Skin of body (tissue), 2 donors: Measurements from ENCODE around the gene OR4K15. TPM values are rescaled to one million over a fixed set of nuclear protein-coding genes. Genes with fewer than 3 reads are reported as not detected.
"Not testable (repeated sequence)": the region's sequence is repeated elsewhere in the genome, so short reads cannot be mapped to it uniquely, and the experiment has no call there.

ENCODE experiments used
- DNase-seq: peaks from one replicate; lab custom pipeline; 2025; lab: John Stamatoyannopoulos, UW
- total RNA-seq: library from RNA; depleted of rRNA; stranded (reverse); fragments of >200 nt; gene quantifications from one replicate; pipeline ENCODE4 v1.2.3, GENCODE V29; 2014

The OR4K15 gene, protein sequence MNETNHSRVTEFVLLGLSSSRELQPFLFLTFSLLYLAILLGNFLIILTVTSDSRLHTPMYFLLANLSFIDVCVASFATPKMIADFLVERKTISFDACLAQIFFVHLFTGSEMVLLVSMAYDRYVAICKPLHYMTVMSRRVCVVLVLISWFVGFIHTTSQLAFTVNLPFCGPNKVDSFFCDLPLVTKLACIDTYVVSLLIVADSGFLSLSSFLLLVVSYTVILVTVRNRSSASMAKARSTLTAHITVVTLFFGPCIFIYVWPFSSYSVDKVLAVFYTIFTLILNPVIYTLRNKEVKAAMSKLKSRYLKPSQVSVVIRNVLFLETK
- total RNA-seq: not detected

DNA sequence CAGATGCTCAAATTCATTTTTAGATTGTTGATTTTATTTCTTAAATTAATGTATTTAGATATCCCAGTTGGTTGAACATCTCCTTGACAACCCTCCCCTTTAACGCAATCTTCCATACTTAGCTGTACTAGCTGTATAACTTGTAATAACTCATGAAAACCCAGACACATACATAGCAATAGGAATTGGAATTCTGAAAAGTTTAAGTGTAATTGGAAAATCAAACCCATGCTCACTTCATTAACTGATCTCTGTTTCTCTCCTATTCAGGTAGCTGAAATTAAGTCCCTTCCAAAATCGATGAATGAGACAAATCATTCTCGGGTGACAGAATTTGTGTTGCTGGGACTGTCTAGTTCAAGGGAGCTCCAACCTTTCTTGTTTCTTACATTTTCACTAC, at the start of gene OR4K15:
Gene OR4K15, plus strand, starts transcription at position 301 of the 400 bp plus-strand sequence. Its CDS starts 0 bp downstream, at position 301.
- DNase-seq: no peak

DNA sequence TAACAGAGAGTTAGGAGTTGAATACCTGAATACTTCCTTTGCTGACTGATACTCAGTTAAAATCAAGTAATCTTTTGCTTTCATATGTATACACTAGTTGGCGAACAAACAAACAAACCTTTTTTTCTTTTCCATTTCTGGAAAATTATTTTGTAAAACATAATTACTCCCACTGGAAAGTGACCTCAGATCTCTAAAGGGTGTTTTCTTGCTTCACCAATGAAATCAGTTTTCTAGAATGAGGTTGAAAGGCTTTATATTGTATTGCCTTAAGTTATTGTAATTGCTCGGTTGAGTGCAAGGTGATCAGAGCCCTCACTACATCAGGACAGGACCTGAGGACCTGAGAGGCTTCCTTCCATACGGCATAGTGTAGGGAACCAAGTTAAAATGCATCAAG, 44.8 kb upstream of the OR4K15 start, which contains the start of gene OR4K1:
Gene OR4K1, plus strand, starts transcription at position 301 of the 400 bp plus-strand sequence. CDS start 4,750 bp downstream, outside the sequence.
- DNase-seq: no peak

DNA sequence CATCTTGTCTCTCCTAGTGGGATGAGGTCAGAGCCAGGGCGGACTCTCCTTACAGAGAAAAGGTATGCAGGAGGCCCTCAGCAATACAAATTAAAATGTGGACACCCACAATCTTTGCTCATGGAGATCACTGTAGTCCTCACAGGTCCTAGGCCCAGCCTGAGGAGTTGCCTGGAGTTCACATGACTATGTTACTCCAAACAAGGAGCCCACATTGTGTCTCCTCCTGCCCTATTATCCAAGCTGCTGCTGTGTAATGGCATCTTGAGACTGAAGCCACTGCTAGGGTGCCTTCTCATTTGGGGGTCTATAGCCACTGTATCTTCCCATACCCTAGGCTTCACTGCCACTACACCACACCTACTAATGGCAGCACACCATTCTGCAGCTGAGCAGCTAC, 33.7 kb upstream of the OR4K15 start:
- no peak for DNase-seq

DNA sequence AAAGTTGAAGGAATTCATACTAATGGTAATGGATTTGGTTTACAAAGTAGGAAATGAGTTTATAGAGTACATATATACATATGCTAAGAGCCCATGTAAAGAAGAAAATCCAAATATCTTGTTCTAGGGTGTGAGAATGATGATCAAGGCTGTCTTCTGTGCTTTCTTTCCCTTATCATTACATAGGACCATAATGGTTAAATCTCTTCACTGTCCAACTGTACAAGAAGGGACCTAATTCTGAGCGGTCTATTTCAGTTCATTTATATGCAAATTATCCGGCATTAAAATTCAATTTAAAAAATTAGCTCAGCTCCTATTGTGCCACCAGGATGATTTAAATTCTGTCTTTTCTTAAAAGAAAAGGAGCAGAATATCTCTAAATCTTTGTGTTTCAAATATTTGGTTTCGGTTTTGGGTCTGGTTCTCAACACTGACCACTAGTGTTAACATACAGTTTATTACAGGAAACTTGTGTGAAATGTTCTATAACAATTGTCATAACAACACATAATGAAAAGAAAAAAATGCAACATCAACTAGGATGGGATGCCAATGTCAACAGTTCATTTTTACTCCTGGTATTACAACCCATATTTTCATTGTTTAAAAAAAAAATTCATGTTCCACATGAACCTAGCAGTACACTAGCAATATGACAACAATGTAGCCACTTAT, 27.8 kb upstream of the OR4K15 start:
- DNase-seq: no peak

DNA sequence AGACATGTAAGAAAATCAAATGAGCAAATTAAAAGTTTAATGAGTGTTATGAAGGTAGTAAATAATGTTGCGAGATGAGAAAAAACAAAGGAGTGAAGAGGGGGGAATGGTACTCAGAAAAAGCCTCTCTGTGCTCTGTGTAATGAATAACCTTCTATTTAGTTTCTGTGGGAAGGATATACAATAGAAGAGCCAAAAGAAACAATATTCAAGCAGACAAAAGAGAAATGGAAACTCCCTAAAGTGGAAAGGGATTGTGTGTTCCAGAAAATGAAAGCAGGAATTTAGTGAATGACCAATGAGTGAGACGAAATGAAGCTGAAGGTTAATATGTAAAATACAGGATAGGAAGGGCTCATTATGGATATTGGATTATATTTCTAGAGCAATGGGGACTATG, 26.2 kb upstream of the OR4K15 start:
- DNase-seq: no peak

DNA sequence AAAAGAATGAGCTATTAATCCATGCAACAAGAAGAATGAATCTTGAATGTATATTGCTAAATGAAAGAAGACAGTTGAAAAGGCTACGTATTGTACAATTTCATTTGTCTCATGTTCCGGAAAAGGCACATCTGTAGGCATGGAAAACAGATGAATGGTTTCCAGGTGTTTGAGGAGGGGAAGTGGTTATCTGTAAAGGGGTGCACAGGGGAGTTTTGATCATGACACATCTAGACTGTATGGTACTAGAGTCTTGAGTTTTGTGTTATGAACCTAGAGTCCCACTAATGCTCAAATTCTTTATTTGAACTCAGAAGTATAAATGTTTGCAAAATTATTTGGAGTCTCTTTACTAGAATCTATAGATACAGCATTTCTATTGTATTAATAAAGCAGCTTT, 5.7 kb upstream of the OR4K15 start:
- DNase-seq: not testable (repeated sequence)

DNA sequence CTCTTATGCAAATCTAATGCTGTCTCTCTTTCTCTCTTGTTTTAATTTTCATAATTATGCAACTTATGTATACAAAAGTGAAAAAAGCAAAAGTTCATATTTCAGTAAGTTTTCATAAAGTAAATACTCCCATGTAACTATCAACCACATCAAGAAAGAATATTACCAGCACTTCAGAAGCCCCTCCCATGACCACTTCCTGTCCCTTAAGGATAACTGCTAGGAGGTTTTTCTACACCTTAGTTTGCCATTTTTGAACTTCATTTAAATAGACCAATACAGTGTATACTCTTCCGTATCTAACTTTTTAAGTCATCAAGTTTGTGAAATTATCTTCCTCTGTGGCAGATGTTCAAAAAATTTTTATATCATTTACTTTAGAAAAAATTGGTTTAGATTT, 547 bp upstream of the OR4K15 start:
- DNase-seq: no peak

DNA sequence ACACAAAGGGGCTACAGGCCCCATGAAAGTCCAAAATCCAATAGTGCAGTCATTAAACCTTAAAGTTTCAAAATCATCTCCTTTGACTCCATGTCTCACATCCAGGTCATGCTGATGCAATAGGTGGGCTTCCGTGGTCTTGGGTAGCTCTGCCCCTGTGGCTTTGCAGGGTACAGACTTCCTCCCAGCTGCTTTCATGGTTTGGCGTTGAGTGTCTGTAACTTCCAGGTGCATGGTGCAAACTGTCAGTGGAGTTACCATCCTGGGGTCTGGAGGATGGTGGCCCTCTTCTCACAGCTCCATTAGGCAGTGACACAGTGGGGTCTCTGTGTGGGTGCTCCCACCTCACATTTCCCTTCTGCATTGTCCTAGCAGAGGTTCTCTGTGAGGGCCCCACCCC, 18.0 kb downstream of the OR4K15 start:
- no peak for DNase-seq

DNA sequence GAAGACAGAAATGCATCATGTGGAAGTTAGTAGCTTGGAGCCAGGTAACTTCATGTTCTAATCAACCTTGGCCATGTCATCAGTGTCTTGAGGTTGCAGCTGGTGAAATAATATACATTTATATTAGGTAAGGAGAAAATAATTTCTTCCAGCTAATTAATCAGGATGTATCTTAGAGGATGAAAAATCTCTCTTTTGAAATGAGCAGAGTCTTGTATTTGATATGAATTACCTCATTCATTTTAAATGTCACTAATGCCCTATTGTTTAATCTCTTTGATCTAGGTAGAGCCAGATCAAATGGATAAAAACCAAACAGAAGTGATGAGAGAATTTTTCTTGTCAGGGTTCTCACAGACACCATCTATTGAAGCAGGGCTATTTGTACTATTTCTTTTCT, 26.5 kb downstream of the OR4K15 start, which contains the start of gene OR4Q2:
Gene OR4Q2, plus strand, starts transcription at position 301 of the 400 bp plus-strand sequence.
- no peak for DNase-seq

DNA sequence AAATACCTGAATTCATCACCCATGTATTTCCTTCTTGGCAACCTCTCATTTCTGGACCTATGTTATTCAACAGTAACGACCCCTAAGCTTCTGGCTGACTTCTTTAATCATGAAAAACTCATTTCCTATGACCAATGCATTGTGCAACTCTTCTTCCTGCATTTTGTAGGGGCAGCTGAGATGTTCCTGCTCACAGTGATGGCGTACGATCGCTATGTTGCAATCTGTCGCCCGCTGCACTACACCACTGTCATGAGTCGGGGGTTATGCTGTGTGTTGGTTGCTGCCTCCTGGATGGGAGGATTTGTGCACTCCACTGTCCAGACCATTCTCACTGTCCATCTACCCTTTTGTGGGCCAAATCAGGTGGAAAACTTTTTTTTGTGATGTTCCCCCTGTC, 26.9 kb downstream of the OR4K15 start:
- DNase-seq: no peak

DNA sequence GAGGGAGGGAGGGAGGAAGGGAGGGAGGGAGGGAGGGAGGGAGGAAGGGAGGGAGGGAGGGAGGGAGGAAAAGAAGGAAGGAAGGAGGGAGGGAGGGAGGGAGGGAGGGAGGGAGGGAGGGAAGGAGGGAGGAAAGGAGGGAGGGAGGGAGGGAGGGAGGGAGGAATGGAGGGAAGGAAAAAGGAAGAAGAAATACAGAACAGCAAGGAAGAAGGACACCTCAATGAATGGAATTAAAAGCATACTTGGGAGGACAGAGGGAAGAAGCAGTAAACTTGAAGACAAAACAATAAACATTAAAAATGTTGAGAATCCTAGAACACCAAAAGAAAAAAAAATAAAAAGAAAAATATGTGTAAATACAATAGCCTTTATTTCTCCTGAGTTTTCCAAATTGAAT, 32.8 kb downstream of the OR4K15 start:
- DNase-seq: no peak

DNA sequence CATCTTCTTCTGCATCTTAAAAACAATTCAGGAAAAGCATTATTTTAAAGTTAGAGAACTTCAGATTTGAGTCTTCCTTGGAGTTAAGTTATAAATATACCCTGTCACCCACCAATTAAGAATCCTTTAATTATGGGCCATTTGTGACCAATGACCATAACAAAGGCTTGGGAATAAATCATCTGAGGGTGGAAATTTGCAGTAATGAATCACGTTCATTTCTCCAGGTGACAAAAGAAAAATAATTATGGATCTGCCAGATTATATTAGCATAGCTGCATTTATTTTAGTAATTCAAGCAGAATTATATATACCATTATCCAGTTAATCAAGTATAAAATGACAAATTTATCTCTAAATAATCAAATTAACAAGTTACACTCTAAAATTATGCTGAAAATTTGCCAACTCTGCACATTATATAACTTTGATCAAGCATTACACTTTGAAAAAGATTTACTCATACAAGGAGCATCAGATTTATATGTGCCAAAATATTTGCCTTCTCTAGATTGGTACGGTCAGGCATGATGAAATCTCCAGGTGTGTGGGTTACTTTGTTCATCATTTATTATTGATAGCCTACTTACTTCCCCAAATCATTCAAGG, 44.0 kb downstream of the OR4K15 start, which contains the start of gene OR4K14:
Gene OR4K14, minus strand, starts transcription at position 51 of the 609 bp plus-strand sequence. CDS start 4,114 bp downstream, outside the sequence.
- no peak for DNase-seq

Other genes starting within 250 kb of the OR4K15 start
- gene OR4Q3, start 232.0 kb upstream of the OR4K15 start, total RNA-seq: not detected
- not detected for gene OR4M1, start 202.1 kb upstream of the OR4K15 start, total RNA-seq
- not detected for gene OR4N2, start 171.8 kb upstream of the OR4K15 start, total RNA-seq
- gene OR4K2, start 100.4 kb upstream of the OR4K15 start, total RNA-seq: not detected
- gene OR4K5, start 55.0 kb upstream of the OR4K15 start, total RNA-seq: not detected
- not detected for gene OR4K1, start 44.7 kb upstream of the OR4K15 start, total RNA-seq
- not detected for gene OR4Q2, start 26.6 kb downstream of the OR4K15 start, total RNA-seq
- gene OR4K14, start 43.7 kb downstream of the OR4K15 start, total RNA-seq: not detected
- not detected for gene OR4K13, start 60.4 kb downstream of the OR4K15 start, total RNA-seq
- not detected for gene OR4L1, start 84.5 kb downstream of the OR4K15 start, total RNA-seq
- not detected for gene OR4K17, start 135.1 kb downstream of the OR4K15 start, total RNA-seq
- not detected for gene OR4N5, start 163.2 kb downstream of the OR4K15 start, total RNA-seq
- not detected for gene OR11G2, start 215.3 kb downstream of the OR4K15 start, total RNA-seq
- gene OR11H6, start 248.1 kb downstream of the OR4K15 start, total RNA-seq: not detected